Measurements from ENCODE around the gene FA2H.
A peak's percentile ranks its signal among the peaks of the same experiment; 100 is the strongest.
"Not testable (repeated sequence)": the region's sequence is repeated elsewhere in the genome, so short reads cannot be mapped to it uniquely, and the experiment has no call there.

Gene FA2H

DNA sequence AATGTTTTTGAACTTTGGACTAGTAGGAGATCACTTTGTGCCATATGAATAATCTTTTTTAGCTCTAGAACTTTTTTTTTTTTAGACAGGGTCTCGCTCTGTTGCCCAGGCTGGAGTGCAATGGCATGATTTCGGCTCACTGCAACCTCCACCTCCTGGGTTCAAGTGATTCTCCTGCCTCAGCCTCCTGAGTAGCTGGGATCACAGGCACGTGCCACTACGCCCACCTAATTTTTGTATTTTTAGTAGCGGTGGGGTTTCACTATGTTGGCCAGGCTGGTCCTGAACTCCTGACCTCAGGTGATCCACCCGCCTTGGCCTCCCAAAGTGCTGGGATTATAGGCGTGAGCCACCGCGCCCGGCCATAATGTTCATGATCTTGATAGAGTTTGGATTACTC lies 105.7 kb downstream of the FA2H start:
- DNase-seq, result not testable (repeated sequence)

DNA sequence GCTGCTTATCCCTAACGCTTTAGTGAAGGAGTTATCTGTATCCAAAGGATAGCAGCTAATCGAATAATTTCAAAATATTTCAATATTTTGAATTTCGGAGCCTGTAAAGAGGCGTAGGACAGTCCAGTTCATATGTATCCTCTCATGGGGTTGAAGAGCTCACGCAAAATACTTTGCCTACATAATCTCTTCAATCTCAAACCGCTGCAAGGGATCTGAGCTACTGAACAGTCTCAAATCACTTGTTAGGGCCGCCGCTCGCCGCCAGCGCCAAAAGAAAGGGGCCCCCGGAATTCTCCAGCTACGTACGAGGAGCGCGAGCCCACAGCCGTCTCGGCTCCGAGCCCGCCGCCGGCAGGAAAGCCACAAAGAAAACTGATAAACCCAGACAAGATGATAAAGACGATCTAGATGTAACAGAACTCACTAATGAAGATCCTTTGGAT lies 107.3 kb downstream of the FA2H start:
- DNase-seq, result peak; percentile 3

DNA sequence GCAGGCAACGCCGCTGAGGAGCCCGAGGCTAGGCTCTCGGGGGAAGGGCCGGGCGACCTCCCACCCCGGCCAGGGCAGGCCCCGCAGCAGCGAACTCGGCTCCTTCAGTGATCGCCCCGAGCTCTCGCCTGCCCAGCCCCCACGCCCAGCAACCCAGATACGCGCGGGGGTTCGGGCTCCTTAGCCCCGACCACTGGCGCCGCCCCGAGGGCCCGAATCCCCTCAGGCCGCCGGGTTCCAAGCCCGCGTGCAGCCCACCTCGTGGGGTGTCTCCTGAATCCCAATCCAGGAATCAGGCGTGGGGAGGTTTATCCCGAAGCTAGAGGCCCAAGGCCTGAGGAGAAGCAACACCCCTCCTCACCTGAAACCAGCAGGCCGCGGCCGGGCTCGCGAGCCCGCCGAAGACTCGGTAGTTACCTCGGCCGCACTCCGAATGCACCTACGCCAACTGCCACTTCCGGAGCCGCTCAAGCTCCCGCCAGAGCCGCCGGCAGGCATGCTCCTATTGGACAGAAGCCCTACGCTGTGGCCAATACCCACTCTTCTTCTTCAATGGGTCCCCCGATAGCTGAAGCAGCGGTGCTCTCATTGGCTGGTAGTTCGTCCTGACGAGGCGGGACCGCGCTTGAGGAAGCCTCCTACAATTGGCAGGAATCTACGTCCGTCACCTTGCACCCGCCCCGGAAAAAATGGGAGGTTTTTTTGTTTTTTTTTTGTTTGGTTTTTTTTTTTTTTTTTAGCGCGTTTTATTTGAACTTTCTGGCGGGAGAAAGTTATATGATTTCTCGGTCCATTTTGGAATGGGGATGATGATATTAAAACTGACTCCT lies 108.0 kb downstream of the FA2H start, which contains the start of gene RFWD3:
RFWD3 (minus strand) TSS at position 453 of the 830 bp plus-strand sequence. CDS start 5,428 bp downstream, outside the sequence.
- DNase-seq, result peak; percentile 95

DNA sequence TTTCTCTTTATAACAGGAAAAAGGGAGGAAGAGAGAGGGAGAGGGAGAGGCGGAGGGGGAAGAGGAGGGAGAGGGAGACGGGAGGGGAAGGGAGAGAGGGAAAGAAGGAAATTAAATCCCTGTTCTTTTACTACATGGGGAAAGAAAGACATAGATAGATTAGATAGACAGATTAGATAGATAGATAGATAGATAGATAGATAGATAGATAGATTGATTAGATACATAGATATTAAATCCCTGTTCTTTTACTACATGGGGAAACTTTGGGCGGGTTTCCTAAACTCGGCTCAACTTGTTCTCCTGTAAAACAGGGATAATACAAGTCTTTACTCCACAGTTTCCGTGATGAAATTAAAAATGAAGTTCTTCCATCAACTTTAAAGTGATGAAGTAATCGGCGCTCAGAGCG lies 108.6 kb downstream of the FA2H start:
- DNase-seq, result no peak
